ENCODE results near the gene ATP2B2. TPM values are rescaled to one million over a fixed set of nuclear protein-coding genes. Genes with fewer than 3 reads are reported as not detected.

ATP2B2 gene
- total and polyA plus RNA-seq, 2 experiments from 2014 or later = 0.66 to 1.8 TPM

DNA sequence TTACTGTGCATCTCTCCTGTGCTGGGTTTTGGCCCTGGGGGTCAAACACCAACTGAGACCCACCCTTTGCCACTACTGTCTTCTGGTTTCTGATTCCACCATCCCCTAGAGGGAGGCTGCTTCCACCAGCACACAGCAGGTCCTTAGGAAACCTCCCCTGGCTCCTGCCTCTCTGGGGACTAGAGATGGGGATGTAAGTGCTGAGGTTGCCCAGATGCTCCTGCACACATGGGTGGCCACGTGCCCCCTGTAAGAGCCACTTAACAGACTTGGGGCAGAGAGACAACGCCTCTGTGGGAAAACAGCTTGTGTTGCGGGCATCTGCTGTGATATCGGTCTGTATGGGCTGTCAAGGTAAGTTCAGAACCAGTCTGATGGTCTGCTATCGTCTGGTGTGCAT is 83.4 kb downstream of the ATP2B2 start:
- Histone ChIP-seq H3K36me3 (replicated peaks; ENCODE audit: insufficient read depth, low read depth) (no peaks in the 10 kb centered on the region), H3K4me1 (ENCODE audit: insufficient read depth) (no peaks in the 10 kb centered on the region), H3K4me3 (no peak overlapping the region), H3K4me2 (no peak overlapping the region), H3K9me3 (ENCODE audit: low read depth) (no peaks in the 10 kb centered on the region), H2AFZ (no peak overlapping the region), H4K20me1 (ENCODE audit: insufficient read depth, poor library complexity, severe bottlenecking) (no peaks in the 10 kb centered on the region), H3K27ac (no peak overlapping the region), H3K9me2 (replicated peaks; ENCODE audit: insufficient read depth) (no peaks in the 10 kb centered on the region), H3K79me2 (no peaks in the 10 kb centered on the region), H3K27me3 (peaks cover 4% of the 10 kb centered on the region)
- TF ChIP-seq, protein P1, sequence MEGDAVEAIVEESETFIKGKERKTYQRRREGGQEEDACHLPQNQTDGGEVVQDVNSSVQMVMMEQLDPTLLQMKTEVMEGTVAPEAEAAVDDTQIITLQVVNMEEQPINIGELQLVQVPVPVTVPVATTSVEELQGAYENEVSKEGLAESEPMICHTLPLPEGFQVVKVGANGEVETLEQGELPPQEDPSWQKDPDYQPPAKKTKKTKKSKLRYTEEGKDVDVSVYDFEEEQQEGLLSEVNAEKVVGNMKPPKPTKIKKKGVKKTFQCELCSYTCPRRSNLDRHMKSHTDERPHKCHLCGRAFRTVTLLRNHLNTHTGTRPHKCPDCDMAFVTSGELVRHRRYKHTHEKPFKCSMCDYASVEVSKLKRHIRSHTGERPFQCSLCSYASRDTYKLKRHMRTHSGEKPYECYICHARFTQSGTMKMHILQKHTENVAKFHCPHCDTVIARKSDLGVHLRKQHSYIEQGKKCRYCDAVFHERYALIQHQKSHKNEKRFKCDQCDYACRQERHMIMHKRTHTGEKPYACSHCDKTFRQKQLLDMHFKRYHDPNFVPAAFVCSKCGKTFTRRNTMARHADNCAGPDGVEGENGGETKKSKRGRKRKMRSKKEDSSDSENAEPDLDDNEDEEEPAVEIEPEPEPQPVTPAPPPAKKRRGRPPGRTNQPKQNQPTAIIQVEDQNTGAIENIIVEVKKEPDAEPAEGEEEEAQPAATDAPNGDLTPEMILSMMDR (IDR thresholded peaks at IDR 0.05; ENCODE audit: poor library complexity) = no peak
- no peak for TF ChIP-seq EZH2 (IDR thresholded peaks at IDR 0.05; ENCODE audit: borderline replicate concordance)
- no peak for TF ChIP-seq EZH2phosphoT487 (IDR thresholded peaks at IDR 0.05; ENCODE audit: low read depth, severe bottlenecking, unreplicated experiment)
- no peak for DNase-seq (ENCODE audit: low spot score)
- WGBS (ENCODE audit: low lambda C conversion rate, missing lambda C conversion rate) = 84% methylated on average over 5 of the region's 5 CpGs

DNA sequence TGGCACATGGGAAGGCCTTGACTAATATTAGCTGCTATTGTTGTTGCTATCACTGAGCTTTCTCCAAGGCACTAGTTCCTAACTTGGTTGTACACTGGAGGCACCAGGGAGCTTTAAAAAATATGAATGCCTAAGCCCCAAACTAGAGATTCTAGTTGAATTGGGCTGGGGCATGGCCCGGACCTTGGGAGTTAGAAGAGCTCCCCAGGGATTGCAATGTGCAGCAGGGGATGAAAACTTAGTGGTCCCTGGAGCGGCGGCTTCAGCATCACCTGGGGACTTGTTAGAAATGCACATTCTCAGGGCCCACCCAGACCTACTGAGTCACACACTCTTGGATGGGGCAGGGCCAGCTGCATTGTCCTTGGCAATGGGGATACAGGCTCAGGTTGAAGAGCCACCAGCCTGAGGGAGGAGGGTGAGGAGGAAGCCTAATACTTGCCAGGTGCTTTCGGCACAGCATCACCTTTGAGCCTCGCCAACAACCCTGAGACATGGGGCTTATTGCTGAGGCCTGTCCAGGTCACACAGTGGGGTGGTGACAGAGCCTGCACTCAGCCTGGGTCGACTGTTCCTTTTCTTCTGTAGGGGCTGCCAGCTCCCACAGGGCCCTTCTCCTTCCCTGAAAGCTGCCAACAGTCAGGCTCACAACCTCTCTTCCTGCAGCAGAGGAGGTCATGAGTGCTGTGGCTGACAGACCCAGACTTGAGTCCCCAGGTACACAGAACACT is 84.5 kb downstream of the ATP2B2 start:
- DNase-seq (ENCODE audit: low spot score) = no peak
- Histone ChIP-seq H3K4me3 (no peak overlapping the region), H3K36me3 (replicated peaks; ENCODE audit: insufficient read depth, low read depth) (no peaks in the 10 kb centered on the region), H4K20me1 (ENCODE audit: insufficient read depth, poor library complexity, severe bottlenecking) (no peaks in the 10 kb centered on the region), H3K79me2 (no peaks in the 10 kb centered on the region), H3K9me2 (replicated peaks; ENCODE audit: insufficient read depth) (no peaks in the 10 kb centered on the region), H3K27ac (no peak overlapping the region), H3K27me3 (peaks cover 4% of the 10 kb centered on the region), H3K9me3 (ENCODE audit: low read depth) (no peaks in the 10 kb centered on the region), H2AFZ (no peak overlapping the region), H3K4me2 (no peak overlapping the region), H3K4me1 (ENCODE audit: insufficient read depth) (no peaks in the 10 kb centered on the region)
- WGBS (ENCODE audit: low lambda C conversion rate, missing lambda C conversion rate) = 90% methylated on average over 6 of the region's 6 CpGs
- TF ChIP-seq EZH2phosphoT487 (IDR thresholded peaks at IDR 0.05; ENCODE audit: low read depth, severe bottlenecking, unreplicated experiment) (no peak), EZH2 (IDR thresholded peaks at IDR 0.05; ENCODE audit: borderline replicate concordance) (no peak)
- TF ChIP-seq, protein P1 (IDR thresholded peaks at IDR 0.05; ENCODE audit: poor library complexity) = no peak

DNA sequence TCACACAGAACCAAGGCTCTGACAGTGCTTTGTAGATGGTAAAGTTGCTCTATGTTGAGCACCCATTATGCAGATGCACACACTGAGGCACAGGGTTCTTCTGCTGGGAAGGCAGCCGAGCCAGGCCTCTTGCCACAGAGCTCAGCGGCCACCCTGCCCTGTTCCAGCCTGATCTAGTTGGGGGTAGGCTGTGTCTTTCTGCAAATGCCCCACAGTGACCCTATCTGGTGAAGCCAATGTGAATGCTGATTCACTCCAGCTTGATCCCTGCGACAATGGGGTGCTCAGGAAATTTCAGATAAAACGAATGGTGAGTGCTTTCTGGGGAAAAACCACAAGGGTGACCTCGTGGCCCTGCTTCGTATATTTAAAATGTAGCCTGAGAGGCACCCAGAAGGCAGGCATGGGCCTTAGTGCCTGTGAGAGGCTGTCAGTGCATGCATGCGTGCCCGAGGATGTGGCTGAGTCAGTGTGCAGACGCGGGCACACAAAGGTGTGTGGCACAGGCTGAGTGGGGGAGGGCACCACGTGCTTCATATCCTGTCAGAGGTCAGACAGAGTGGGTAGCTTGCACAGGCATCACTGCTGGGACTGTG is 85.7 kb downstream of the ATP2B2 start:
- H3K27me3 ChIP-seq = peaks cover 4% of the 10 kb centered on the region
- TF ChIP-seq EZH2 (IDR thresholded peaks at IDR 0.05; ENCODE audit: borderline replicate concordance) (no peak), EZH2phosphoT487 (IDR thresholded peaks at IDR 0.05; ENCODE audit: low read depth, severe bottlenecking, unreplicated experiment) (no peak)
- TF ChIP-seq, protein P1 (IDR thresholded peaks at IDR 0.05; ENCODE audit: poor library complexity) = no peak
- H4K20me1 ChIP-seq (ENCODE audit: insufficient read depth, poor library complexity, severe bottlenecking) = no peaks in the 10 kb centered on the region
- no peaks in the 10 kb centered on the region for H3K9me3 ChIP-seq (ENCODE audit: low read depth)
- H3K36me3 ChIP-seq (replicated peaks; ENCODE audit: insufficient read depth, low read depth) = no peaks in the 10 kb centered on the region
- H3K4me1 ChIP-seq (ENCODE audit: insufficient read depth) = no peaks in the 10 kb centered on the region
- H3K79me2 ChIP-seq = no peaks in the 10 kb centered on the region
- no peak overlapping the region for H3K4me3 ChIP-seq
- H3K9me2 ChIP-seq (replicated peaks; ENCODE audit: insufficient read depth) = no peaks in the 10 kb centered on the region
- no peak overlapping the region for H3K4me2 ChIP-seq
- no peak overlapping the region for H3K27ac ChIP-seq
- 78% methylated on average over 11 of the region's 11 CpGs for WGBS (ENCODE audit: low lambda C conversion rate, missing lambda C conversion rate)
- DNase-seq (ENCODE audit: low spot score) = no peak
- no peak overlapping the region for H2AFZ ChIP-seq
